Cardiac muscle cell (in vitro differentiated cells and primary cell): ENCODE results near the gene PLPP1. TPM values are rescaled to one million over a fixed set of nuclear protein-coding genes. Genes with fewer than 3 reads are reported as not detected.

Source experiments
- DNase-seq, 2 donors: peaks; one replicate each; pipeline versions ENCODE4 v3.0.0 to v3.0.0-alpha.2; 2010 to 2017; ENCODE audit warnings: low read depth in 1 of 2, low spot score in 1 of 2
- H3K27ac ChIP-seq: fragments of 200-600 bp; sonication (generic); 2 replicates; pipeline ENCODE4 v1.5.1; 2016
- H3K27me3 ChIP-seq: fragments of 200-600 bp; sonication (generic); 2 replicates; pipeline ENCODE4 v1.6.0; 2016; ENCODE audit warnings: control low read depth
- H3K36me3 ChIP-seq: fragments of 200-600 bp; sonication (generic); 2 replicates; pipeline ENCODE4 v1.5.1; 2016; ENCODE audit warnings: control low read depth
- H3K4me1 ChIP-seq: fragments of 200-600 bp; sonication (generic); 2 replicates; pipeline ENCODE4 v1.8.1; 2017; ENCODE audit warnings: low read depth, mild to moderate bottlenecking, mixed run types
- H3K4me3 ChIP-seq: fragments of 200-600 bp; sonication (generic); 2 replicates; pipeline ENCODE4 v1.5.1; 2016; ENCODE audit warnings: mild to moderate bottlenecking
- H3K9me3 ChIP-seq: fragments of 200-600 bp; sonication (generic); 2 replicates; pipeline ENCODE4 v1.5.1; 2017; ENCODE audit warnings: low read depth, mild to moderate bottlenecking, control low read depth
- polyA plus RNA-seq: library from polyadenylated mRNA; unstranded; fragments of >200 nt; fragmentation: Nextera tagmentation; extraction: Ambion mirVana; gene quantifications from 2 replicates; pipeline ENCODE4 v1.2.1, GENCODE V29; 2016
- total RNA-seq: library from RNA; depleted of rRNA; stranded (reverse); fragments of >200 nt; gene quantifications from 2 replicates; pipeline ENCODE4 v1.2.3, GENCODE V29; 2016
- TF ChIP-seq, protein P1 (sequence below): IDR thresholded peaks from 2 replicates; pipeline ENCODE4 v1.5.1; 2012; ENCODE audit warnings: low read depth, mild to moderate bottlenecking, low read length

The PLPP1 gene
- total and polyA plus RNA-seq, 2 experiments from 2014 or later, result 37.5 to 68.4 TPM

DNA sequence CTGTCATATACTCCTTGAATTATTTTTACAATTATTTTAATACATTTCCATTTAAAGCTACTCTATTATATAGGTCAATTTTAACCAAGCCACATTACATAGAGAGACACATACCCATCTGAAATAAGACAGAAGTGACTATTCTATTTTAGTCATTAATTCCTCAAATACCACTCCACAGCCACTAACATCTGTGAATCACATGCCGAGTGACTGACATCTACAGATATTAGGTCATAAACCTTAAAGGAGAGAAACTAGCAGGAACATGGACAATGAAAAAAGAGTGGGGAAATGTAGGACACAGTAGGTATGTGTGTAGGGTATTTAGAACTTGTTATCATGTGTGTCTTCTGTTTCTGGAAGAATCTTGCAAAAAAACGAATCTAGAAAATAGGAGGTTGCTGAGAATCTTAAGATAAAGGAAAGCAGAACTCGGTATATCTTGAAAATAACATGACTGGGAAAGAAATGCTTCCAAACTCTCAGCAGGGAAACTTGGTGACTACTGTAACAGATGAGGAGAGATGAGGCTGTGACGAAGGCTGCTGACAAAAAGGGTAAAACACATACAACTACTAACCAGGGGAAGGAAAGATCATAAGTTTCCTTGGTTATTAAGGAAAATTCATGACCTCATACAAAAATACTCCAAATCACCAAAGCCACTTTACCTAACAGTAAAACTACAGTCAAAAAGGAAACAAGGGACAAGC lies 84.6 kb downstream of the PLPP1 start:
- H3K4me1 ChIP-seq, result peaks cover 47% of the 10 kb centered on the region
- peak in 1 of 2 donors; percentile 35 for DNase-seq
- H3K4me3 ChIP-seq, result no peak overlapping the region
- no peaks in the 10 kb centered on the region for H3K9me3 ChIP-seq
- peak overlapping the region; percentile 82 for H3K27ac ChIP-seq
- no peaks in the 10 kb centered on the region for H3K27me3 ChIP-seq
- TF ChIP-seq, protein P1, sequence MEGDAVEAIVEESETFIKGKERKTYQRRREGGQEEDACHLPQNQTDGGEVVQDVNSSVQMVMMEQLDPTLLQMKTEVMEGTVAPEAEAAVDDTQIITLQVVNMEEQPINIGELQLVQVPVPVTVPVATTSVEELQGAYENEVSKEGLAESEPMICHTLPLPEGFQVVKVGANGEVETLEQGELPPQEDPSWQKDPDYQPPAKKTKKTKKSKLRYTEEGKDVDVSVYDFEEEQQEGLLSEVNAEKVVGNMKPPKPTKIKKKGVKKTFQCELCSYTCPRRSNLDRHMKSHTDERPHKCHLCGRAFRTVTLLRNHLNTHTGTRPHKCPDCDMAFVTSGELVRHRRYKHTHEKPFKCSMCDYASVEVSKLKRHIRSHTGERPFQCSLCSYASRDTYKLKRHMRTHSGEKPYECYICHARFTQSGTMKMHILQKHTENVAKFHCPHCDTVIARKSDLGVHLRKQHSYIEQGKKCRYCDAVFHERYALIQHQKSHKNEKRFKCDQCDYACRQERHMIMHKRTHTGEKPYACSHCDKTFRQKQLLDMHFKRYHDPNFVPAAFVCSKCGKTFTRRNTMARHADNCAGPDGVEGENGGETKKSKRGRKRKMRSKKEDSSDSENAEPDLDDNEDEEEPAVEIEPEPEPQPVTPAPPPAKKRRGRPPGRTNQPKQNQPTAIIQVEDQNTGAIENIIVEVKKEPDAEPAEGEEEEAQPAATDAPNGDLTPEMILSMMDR, result no peak
- H3K36me3 ChIP-seq, result no peaks in the 10 kb centered on the region

DNA sequence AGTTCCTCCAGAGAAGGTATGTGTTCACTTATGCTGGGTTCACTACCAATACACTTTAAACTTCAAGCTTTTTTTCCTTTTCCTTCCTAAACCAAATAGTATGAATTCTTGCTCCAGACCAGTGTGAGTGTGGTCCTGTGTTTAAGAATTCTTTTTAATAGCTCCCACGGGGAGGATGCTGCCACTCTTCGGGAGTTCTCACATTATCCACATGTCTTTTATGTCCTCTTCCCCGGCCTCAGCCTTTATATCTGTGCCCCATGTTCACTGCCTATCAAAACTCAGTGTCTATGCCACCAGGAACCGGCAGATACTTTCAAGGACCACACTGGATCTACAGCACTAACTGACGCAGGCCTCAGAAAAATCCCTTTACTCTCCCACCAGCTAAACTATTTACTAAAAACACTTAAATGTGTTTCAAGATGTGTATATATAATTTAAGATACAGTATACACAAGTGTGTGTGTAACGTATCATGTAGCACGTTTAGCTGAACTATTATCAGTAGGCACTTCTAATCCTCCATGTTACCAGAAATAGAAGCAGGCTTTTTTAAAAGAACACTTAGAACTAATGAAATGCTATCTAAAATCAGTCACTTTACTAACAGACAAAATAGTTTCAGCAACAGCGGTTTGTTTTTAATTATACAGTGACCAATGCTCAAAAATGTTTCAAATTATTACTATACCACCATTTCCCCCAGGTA lies 88.0 kb downstream of the PLPP1 start:
- peak overlapping the region; percentile 88 for H3K27ac ChIP-seq
- H3K4me3 ChIP-seq, result no peak overlapping the region
- no peak for DNase-seq
- TF ChIP-seq, protein P1, result no peak
- no peaks in the 10 kb centered on the region for H3K9me3 ChIP-seq
- H3K27me3 ChIP-seq, result no peaks in the 10 kb centered on the region
- H3K4me1 ChIP-seq, result peaks cover 48% of the 10 kb centered on the region
- no peaks in the 10 kb centered on the region for H3K36me3 ChIP-seq

DNA sequence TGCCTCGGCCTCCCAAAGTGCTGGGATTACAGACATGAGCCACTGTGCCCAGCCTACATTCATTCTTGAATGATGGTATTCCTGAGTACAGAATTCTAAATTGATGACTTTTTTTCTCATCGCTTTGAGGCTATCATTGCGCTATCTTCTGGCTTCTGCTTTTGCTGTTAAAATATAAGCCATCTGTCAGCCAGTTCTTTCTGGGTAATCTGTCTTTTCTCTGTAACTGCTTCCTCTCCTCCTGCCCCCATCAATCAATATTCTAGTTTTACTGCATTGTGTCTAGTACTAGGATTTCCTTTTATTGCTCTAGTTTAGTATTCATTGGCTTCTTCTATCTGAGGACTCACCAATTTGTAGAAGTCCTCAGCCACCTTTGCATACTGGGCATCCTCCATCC lies 89.0 kb downstream of the PLPP1 start:
- peaks cover 56% of the 10 kb centered on the region for H3K4me1 ChIP-seq
- no peaks in the 10 kb centered on the region for H3K36me3 ChIP-seq
- H3K27me3 ChIP-seq, result no peaks in the 10 kb centered on the region
- no peak for DNase-seq
- TF ChIP-seq, protein P1, result no peak
- no peaks in the 10 kb centered on the region for H3K9me3 ChIP-seq
- peak overlapping the region; percentile 88 for H3K27ac ChIP-seq
- no peak overlapping the region for H3K4me3 ChIP-seq

DNA sequence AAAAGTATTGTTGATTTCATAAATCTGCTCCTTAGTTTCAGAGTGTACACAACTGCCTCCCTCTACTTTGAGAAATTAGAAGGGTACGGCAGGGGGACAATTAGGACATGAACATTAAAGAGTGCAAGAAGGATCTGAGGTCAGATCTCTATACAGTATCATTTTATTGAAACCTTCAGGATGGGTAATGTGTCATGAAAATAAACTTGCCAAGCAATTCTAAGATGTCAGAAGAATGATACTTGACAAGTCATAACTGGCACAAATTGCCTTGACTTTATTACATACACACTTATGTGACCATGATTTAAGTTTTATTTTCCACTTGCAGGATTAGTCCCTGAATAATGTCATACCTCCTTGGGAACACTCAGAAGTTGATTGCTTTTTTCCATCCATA lies 92.8 kb downstream of the PLPP1 start:
- H3K36me3 ChIP-seq, result no peaks in the 10 kb centered on the region
- no peaks in the 10 kb centered on the region for H3K27me3 ChIP-seq
- H3K9me3 ChIP-seq, result no peaks in the 10 kb centered on the region
- no peak overlapping the region for H3K4me3 ChIP-seq
- no peak for DNase-seq
- peaks cover 56% of the 10 kb centered on the region for H3K4me1 ChIP-seq
- TF ChIP-seq, protein P1, result no peak
- H3K27ac ChIP-seq, result peak overlapping the region; percentile 93

DNA sequence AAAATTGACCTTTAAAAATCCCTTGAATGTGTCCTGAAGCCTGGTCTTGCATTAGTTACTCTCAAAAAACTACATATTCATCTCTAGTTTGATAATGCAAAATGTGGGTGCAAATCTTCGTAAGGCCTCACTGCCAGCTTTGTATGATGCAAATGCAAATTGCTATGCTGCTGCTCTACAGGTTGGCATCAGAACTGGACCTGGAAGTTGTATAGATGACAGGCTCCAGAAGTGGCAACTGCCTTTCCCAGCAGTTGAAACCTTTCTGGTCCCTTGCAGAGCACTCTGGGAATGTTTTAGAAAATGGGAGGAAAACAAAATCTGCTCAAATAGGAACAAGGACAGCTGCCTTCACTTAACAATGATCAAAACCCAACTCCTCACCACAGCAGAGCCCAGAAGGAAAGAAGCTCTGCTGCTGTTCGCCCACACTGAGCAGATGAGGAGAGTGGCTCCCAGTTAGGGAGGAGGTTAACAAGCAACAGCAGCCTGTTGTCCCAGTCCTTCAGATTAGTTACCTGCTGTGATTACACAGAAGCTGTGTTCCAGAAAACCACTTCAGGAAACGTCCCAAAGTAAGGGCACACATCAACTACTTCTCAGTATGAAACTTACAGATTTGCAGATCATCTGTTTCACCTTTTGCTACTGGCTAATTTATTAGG lies 93.5 kb downstream of the PLPP1 start:
- Histone ChIP-seq H3K9me3 (no peaks in the 10 kb centered on the region), H3K4me3 (no peak overlapping the region), H3K36me3 (no peaks in the 10 kb centered on the region), H3K27ac (peak overlapping the region; percentile 93), H3K27me3 (no peaks in the 10 kb centered on the region), H3K4me1 (peaks cover 49% of the 10 kb centered on the region)
- TF ChIP-seq, protein P1, result no peak
- DNase-seq, result peak in 1 of 2 donors; percentile 15
